Activated T-helper 17 cell treated with anti-CD3 and anti-CD28 coated beads, Interleukin-2, amount 50 U/mL, for 72 hours (primary cell): ENCODE data around the gene DHX35. TPM values are rescaled to one million over a fixed set of nuclear protein-coding genes. Genes with fewer than 3 reads are reported as not detected.
"Not testable (repeated sequence)": the region's sequence is repeated elsewhere in the genome, so short reads cannot be mapped to it uniquely, and the experiment has no call there.

Source experiments
- ATAC-seq: fragments of 150-1000 bp; cut with Tn5 transposase; replicated peaks from 2 replicates; pipeline ENCODE4 v1.10.0; 2021; ENCODE audit warnings: mild to moderate bottlenecking, moderate library complexity
- H3K27ac Mint-ChIP-seq: one replicate; pipeline ENCODE4 v1.8.0; 2022; ENCODE audit warnings: mixed read lengths
- H3K27me3 Mint-ChIP-seq: one replicate; pipeline ENCODE4 v1.8.0; 2022; ENCODE audit warnings: mixed read lengths
- H3K36me3 Mint-ChIP-seq: one replicate; pipeline ENCODE4 v1.8.0; 2022; ENCODE audit warnings: low read depth, mild to moderate bottlenecking, mixed read lengths
- H3K4me1 Mint-ChIP-seq: one replicate; pipeline ENCODE4 v1.8.0; 2022; ENCODE audit warnings: mixed read lengths
- H3K4me3 Mint-ChIP-seq: one replicate; pipeline ENCODE4 v1.8.0; 2022; ENCODE audit warnings: mild to moderate bottlenecking, mixed read lengths
- H3K9me3 Mint-ChIP-seq: one replicate; pipeline ENCODE4 v1.8.0; 2022; ENCODE audit warnings: mixed read lengths
- total RNA-seq, 2 donors: library from RNA; stranded (reverse); gene quantifications; one replicate each; pipeline ENCODE4 v1.2.3, GENCODE V29; 2022

Gene DHX35
- total RNA-seq, 2 donors from 2014 or later, result 6.0 to 13.4 TPM

- H3K4me3 Mint-ChIP-seq, result no peak overlapping the region
- H3K27me3 Mint-ChIP-seq, result no peaks in the 10 kb centered on the region
- H3K9me3 Mint-ChIP-seq, result no peaks in the 10 kb centered on the region
- peaks cover 9% of the 10 kb centered on the region for H3K36me3 Mint-ChIP-seq
- no peak for ATAC-seq
- no peaks in the 10 kb centered on the region for H3K4me1 Mint-ChIP-seq
- no peak overlapping the region for H3K27ac Mint-ChIP-seq
Observed at GRCh38 chr20:38953630-38954340, 8.4 kb upstream of the DHX35 start.

GRCh38 chr20:38957235-38957876 is 4.8 kb upstream of the DHX35 start:
- Mint-ChIP-seq H3K4me3 (no peak overlapping the region), H3K27me3 (no peaks in the 10 kb centered on the region), H3K27ac (no peak overlapping the region), H3K36me3 (peaks cover 3% of the 10 kb centered on the region), H3K9me3 (no peaks in the 10 kb centered on the region), H3K4me1 (no peaks in the 10 kb centered on the region)
- ATAC-seq, result no peak

GRCh38 chr20:38957915-38958485 is 4.1 kb upstream of the DHX35 start:
- H3K4me3 Mint-ChIP-seq, result no peak overlapping the region
- no peaks in the 10 kb centered on the region for H3K9me3 Mint-ChIP-seq
- no peak for ATAC-seq
- H3K4me1 Mint-ChIP-seq, result peaks cover 4% of the 10 kb centered on the region
- no peak overlapping the region for H3K27ac Mint-ChIP-seq
- H3K27me3 Mint-ChIP-seq, result no peaks in the 10 kb centered on the region
- H3K36me3 Mint-ChIP-seq, result no peaks in the 10 kb centered on the region

- peak overlapping the region; percentile 93 for H3K27ac Mint-ChIP-seq
- H3K4me1 Mint-ChIP-seq, result peaks cover 11% of the 10 kb centered on the region
- peak overlapping the region; percentile 93 for H3K4me3 Mint-ChIP-seq
- not testable (repeated sequence) for ATAC-seq, H3K27me3 Mint-ChIP-seq, H3K9me3 Mint-ChIP-seq
- peaks cover 11% of the 10 kb centered on the region for H3K36me3 Mint-ChIP-seq
Observed at GRCh38 chr20:38960187-38960687, 1.9 kb upstream of the DHX35 start.

GRCh38 chr20:38961530-38962043 is 557 bp upstream of the DHX35 start:
- Mint-ChIP-seq H3K27me3 (no peaks in the 10 kb centered on the region), H3K27ac (peak overlapping the region; percentile 93), H3K9me3 (no peaks in the 10 kb centered on the region), H3K36me3 (peaks cover 11% of the 10 kb centered on the region), H3K4me1 (peaks cover 11% of the 10 kb centered on the region), H3K4me3 (peak overlapping the region; percentile 93)
- peak; percentile 1 for ATAC-seq

- Mint-ChIP-seq H3K27ac (peak overlapping the region; percentile 93), H3K9me3 (no peaks in the 10 kb centered on the region), H3K27me3 (no peaks in the 10 kb centered on the region), H3K4me1 (peaks cover 11% of the 10 kb centered on the region), H3K4me3 (peak overlapping the region; percentile 93), H3K36me3 (peaks cover 11% of the 10 kb centered on the region)
- no peak for ATAC-seq
Observed at GRCh38 chr20:38962928-38963401, 821 bp downstream of the DHX35 start.

GRCh38 chr20:38963745-38964144 is 1.6 kb downstream of the DHX35 start:
- Mint-ChIP-seq H3K27me3 (no peaks in the 10 kb centered on the region), H3K27ac (peak overlapping the region; percentile 10), H3K4me1 (peaks cover 11% of the 10 kb centered on the region), H3K9me3 (no peaks in the 10 kb centered on the region), H3K4me3 (peak overlapping the region; percentile 93), H3K36me3 (peaks cover 11% of the 10 kb centered on the region)
- ATAC-seq, result no peak

GRCh38 chr20:38965264-38965663 is 3.1 kb downstream of the DHX35 start:
- Mint-ChIP-seq H3K4me3 (no peak overlapping the region), H3K27ac (no peak overlapping the region), H3K27me3 (no peaks in the 10 kb centered on the region), H3K36me3 (peaks cover 26% of the 10 kb centered on the region), H3K9me3 (no peaks in the 10 kb centered on the region), H3K4me1 (peaks cover 11% of the 10 kb centered on the region)
- no peak for ATAC-seq

GRCh38 chr20:38968090-38968489 is 5.9 kb downstream of the DHX35 start:
- Mint-ChIP-seq H3K27ac (no peak overlapping the region), H3K4me3 (no peak overlapping the region), H3K36me3 (peaks cover 52% of the 10 kb centered on the region), H3K9me3 (no peaks in the 10 kb centered on the region), H3K27me3 (no peaks in the 10 kb centered on the region), H3K4me1 (peaks cover 7% of the 10 kb centered on the region)
- ATAC-seq, result no peak

- Mint-ChIP-seq H3K36me3 (peaks cover 46% of the 10 kb centered on the region), H3K9me3 (no peaks in the 10 kb centered on the region), H3K27me3 (no peaks in the 10 kb centered on the region), H3K4me1 (peaks cover 10% of the 10 kb centered on the region), H3K4me3 (no peak overlapping the region), H3K27ac (peak overlapping the region; percentile 5)
- no peak for ATAC-seq
Observed at GRCh38 chr20:38969708-38970107, 7.6 kb downstream of the DHX35 start.

- Mint-ChIP-seq H3K4me3 (no peak overlapping the region), H3K9me3 (no peaks in the 10 kb centered on the region), H3K36me3 (peaks cover 44% of the 10 kb centered on the region), H3K27ac (peak overlapping the region; percentile 5), H3K4me1 (peaks cover 14% of the 10 kb centered on the region), H3K27me3 (no peaks in the 10 kb centered on the region)
- ATAC-seq, result peak; percentile 49
Observed at GRCh38 chr20:38970302-38970701, 8.2 kb downstream of the DHX35 start.

- no peak for ATAC-seq
- H3K9me3 Mint-ChIP-seq, result no peaks in the 10 kb centered on the region
- peaks cover 44% of the 10 kb centered on the region for H3K36me3 Mint-ChIP-seq
- H3K27ac Mint-ChIP-seq, result no peak overlapping the region
- H3K4me3 Mint-ChIP-seq, result no peak overlapping the region
- H3K4me1 Mint-ChIP-seq, result peaks cover 14% of the 10 kb centered on the region
- H3K27me3 Mint-ChIP-seq, result no peaks in the 10 kb centered on the region
Observed at GRCh38 chr20:38973107-38973506, 11.0 kb downstream of the DHX35 start.

- ATAC-seq, result no peak
- Mint-ChIP-seq H3K9me3 (no peaks in the 10 kb centered on the region), H3K36me3 (peaks cover 44% of the 10 kb centered on the region)
Observed at GRCh38 chr20:38973645-38974044, 11.5 kb downstream of the DHX35 start.

GRCh38 chr20:38975539-38976120 is 13.5 kb downstream of the DHX35 start:
- H3K4me3 Mint-ChIP-seq, result no peak overlapping the region
- peaks cover 14% of the 10 kb centered on the region for H3K4me1 Mint-ChIP-seq
- H3K27ac Mint-ChIP-seq, result no peak overlapping the region
- no peaks in the 10 kb centered on the region for H3K27me3 Mint-ChIP-seq
- peaks cover 39% of the 10 kb centered on the region for H3K36me3 Mint-ChIP-seq
- no peaks in the 10 kb centered on the region for H3K9me3 Mint-ChIP-seq
- ATAC-seq, result peak; percentile 84

More at GRCh38 chr20:38973645-38974044, 11.5 kb downstream of the DHX35 start:
- H3K4me1 Mint-ChIP-seq, result peaks cover 14% of the 10 kb centered on the region
- no peak overlapping the region for H3K27ac Mint-ChIP-seq
- H3K4me3 Mint-ChIP-seq, result no peak overlapping the region
- no peaks in the 10 kb centered on the region for H3K27me3 Mint-ChIP-seq
